GM12892 (cell line): ENCODE results near the gene EPHA1.

Experiments
- POLR2A ChIP-seq: IDR thresholded peaks from 2 replicates; pipeline ENCODE4 v1.6.1; 2011; ENCODE audit warnings: low read depth, low read length, control low read depth
- POLR2AphosphoS5 ChIP-seq: IDR thresholded peaks from 2 replicates; pipeline ENCODE4 v1.6.1; 2011; ENCODE audit warnings: low read depth, low read length, control low read depth
- TAF1 ChIP-seq: IDR thresholded peaks from 2 replicates; pipeline ENCODE4 v1.6.1; 2011; ENCODE audit warnings: low read depth, mild to moderate bottlenecking, control low read depth, low read length, borderline replicate concordance

- no peak for TF ChIP-seq POLR2A
- TF ChIP-seq POLR2AphosphoS5, result no peak
- TF ChIP-seq TAF1, result no peak
Observed at GRCh38 chr7:143354376-143354775, 54.3 kb downstream of the EPHA1 start.
